A673 (cell line): ENCODE results near the gene TMSB4X. TPM values are rescaled to one million over a fixed set of nuclear protein-coding genes. Genes with fewer than 3 reads are reported as not detected.

ENCODE experiments used
- BruUV-seq: library from RNA; stranded (reverse); fragments of 400-500 nt; replicated peaks from 2 replicates; lab custom pipeline; 2021; lab: Mats Ljungman, UMichigan
- CTCF ChIA-PET: fragments of 300-600 bp; sonication (Branson Sonifier 250); formaldehyde crosslinking; loops from one replicate; lab custom pipeline; 2022; ENCODE audit warnings: antibody characterized with exemption; lab: Charles Lee
- POLR2A ChIA-PET: fragments of 300-600 bp; sonication (Branson Sonifier 250); formaldehyde crosslinking; loops from one replicate; lab custom pipeline; 2022; ENCODE audit warnings: antibody characterized with exemption; ENCODE audit not compliant: low non-redundant PET; lab: Charles Lee
- DNase-seq: peaks from one replicate; pipeline ENCODE4 v3.0.0-alpha.2; 2015; ENCODE audit warnings: low spot score
- H3K27ac ChIP-seq: fragments of 200-600 bp; sonication (generic); 2 replicates; pipeline ENCODE4 v1.5.1; 2016; ENCODE audit warnings: mixed run types, low read depth, mild to moderate bottlenecking, mixed read lengths, antibody characterized with exemption, low read length; ENCODE audit not compliant: poor library complexity, severe bottlenecking
- H3K27me3 ChIP-seq: fragments of 200-600 bp; sonication (generic); replicated peaks from 2 replicates; pipeline ENCODE4 v1.6.1; 2017; ENCODE audit warnings: mixed run types, low read depth, mild to moderate bottlenecking, mixed read lengths, antibody characterized with exemption, low read length; ENCODE audit not compliant: insufficient read depth, poor library complexity
- H3K36me3 ChIP-seq: fragments of 200-600 bp; sonication (generic); 2 replicates; pipeline ENCODE4 v1.6.1; 2016; ENCODE audit warnings: mixed run types, mild to moderate bottlenecking, mixed read lengths, antibody characterized with exemption, low read length; ENCODE audit not compliant: insufficient read depth, poor library complexity, severe bottlenecking
- H3K4me1 ChIP-seq: fragments of 200-600 bp; sonication (generic); 2 replicates; pipeline ENCODE4 v1.6.1; 2017; ENCODE audit warnings: mixed run types, mild to moderate bottlenecking, mixed read lengths, antibody characterized with exemption, low read length; ENCODE audit not compliant: insufficient read depth, poor library complexity, severe bottlenecking
- H3K4me3 ChIP-seq: fragments of 200-600 bp; sonication (generic); 2 replicates; pipeline ENCODE4 v1.5.1; 2016; ENCODE audit warnings: low read depth, mixed run types, mild to moderate bottlenecking, mixed read lengths, low read length; ENCODE audit not compliant: poor library complexity, severe bottlenecking
- H3K9me3 ChIP-seq: fragments of 200-600 bp; sonication (generic); 2 replicates; pipeline ENCODE4 v1.6.1; 2016; ENCODE audit warnings: mixed run types, low read depth, mild to moderate bottlenecking, mixed read lengths, antibody characterized with exemption, low read length; ENCODE audit not compliant: poor library complexity, severe bottlenecking
- EZH2 ChIP-seq: fragments of 200-600 bp; sonication (generic); IDR thresholded peaks from 2 replicates; pipeline ENCODE4 v1.6.1; 2017; ENCODE audit warnings: borderline replicate concordance, low read depth, mild to moderate bottlenecking, mixed read lengths, antibody characterized with exemption, low read length; ENCODE audit not compliant: poor library complexity, severe bottlenecking
- intact Hi-C: fragments of 100-400 bp; cut with micrococcal nuclease; formaldehyde crosslinking; loops from one replicate; pipeline ENCODE4 v1.10.0; 2022; ENCODE audit not compliant: unreplicated experiment
- total RNA-seq: library from RNA; stranded (reverse); gene quantifications from 2 replicates; pipeline ENCODE4 v1.2.3, GENCODE V29; 2021
- TF ChIP-seq, protein P1 (sequence below): fragments of 300-800, 200-600 bp; sonication (generic); conservative IDR thresholded peaks from 2 replicates; pipeline ENCODE4 v1.5.1; 2017; ENCODE audit warnings: low read depth, mild to moderate bottlenecking, antibody characterized with exemption, low read length, moderate library complexity, mixed read lengths

TMSB4X gene
- total RNA-seq, 1 experiment from 2014 or later: 1,093 TPM

DNA sequence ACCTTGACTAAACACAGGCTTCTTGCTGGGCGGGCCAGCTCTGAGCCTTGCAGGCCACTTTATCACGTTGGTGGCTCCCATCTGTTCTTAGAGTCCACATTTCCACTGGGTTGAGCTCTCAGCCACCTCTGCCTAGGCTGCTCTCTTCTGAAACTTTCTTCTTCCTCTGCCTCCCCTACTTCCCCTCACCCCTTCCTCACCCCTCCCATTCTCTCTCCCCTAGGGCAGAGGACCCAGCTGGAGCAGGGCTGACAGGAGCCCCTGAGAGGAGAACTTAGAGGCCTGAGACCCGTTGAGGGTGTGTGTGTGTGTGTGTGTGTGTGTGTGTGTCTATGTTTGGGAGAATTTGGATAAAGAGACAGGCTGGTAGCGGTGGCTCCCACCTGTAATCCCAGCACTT is 19.9 kb upstream of the TMSB4X start:
- Histone ChIP-seq H3K27me3 (no peaks in the 10 kb centered on the region), H3K36me3 (no peaks in the 10 kb centered on the region), H3K4me1 (peaks cover 24% of the 10 kb centered on the region), H3K9me3 (no peaks in the 10 kb centered on the region), H3K27ac (peak overlapping the region; percentile 85), H3K4me3 (no peak overlapping the region)
- POLR2A ChIA-PET: no interaction called here
- CTCF ChIA-PET: interaction anchor here (0.8 kb wide), 1 partner anchor 8 kb away, joined by 3 read pairs; no protein-coding TSS in a partner anchor
- no peak for TF ChIP-seq EZH2
- TF ChIP-seq, protein P1, sequence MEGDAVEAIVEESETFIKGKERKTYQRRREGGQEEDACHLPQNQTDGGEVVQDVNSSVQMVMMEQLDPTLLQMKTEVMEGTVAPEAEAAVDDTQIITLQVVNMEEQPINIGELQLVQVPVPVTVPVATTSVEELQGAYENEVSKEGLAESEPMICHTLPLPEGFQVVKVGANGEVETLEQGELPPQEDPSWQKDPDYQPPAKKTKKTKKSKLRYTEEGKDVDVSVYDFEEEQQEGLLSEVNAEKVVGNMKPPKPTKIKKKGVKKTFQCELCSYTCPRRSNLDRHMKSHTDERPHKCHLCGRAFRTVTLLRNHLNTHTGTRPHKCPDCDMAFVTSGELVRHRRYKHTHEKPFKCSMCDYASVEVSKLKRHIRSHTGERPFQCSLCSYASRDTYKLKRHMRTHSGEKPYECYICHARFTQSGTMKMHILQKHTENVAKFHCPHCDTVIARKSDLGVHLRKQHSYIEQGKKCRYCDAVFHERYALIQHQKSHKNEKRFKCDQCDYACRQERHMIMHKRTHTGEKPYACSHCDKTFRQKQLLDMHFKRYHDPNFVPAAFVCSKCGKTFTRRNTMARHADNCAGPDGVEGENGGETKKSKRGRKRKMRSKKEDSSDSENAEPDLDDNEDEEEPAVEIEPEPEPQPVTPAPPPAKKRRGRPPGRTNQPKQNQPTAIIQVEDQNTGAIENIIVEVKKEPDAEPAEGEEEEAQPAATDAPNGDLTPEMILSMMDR: no peak
- DNase-seq: no peak
- BruUV-seq: no TSS peak
- intact Hi-C loops: no loop called here

DNA sequence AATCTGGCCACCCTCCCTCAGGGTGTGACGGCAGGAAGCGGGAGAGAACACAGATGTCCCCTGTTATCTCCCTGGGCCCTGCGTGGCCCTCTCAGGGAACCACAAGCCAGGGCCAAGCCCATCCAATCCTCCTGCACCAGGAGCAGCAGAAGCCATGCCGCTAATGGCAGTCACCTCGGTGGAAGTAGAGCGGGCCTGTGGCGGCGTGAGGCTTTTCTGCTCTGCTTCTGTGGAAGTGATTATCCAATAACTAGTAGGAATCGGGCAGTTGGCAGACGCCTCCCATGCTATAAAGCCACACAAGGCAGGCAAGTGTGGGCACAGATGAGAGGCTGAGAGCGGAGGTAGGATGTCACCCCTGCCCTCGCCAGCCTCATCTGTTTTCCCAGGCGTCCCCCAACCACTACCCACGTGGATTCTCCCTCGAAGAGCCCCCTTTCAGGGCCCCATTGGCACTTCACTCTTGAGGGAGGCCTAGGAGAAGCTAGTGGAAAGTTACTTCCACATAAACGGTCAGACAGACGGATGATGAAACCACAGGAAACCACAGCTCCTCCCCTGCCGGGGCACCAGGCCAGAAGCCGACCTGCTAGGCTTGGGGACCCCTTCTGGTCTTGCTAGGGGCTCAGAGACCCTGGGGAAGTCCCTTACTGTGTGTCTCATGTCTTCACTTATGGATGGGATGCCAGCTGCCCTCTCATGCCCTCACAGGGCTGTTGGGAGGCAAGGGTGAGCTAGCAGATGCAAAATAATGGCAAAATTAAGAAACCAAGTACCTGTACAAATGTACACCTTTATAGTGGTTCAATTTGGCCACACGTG is 18.8 kb upstream of the TMSB4X start:
- Histone ChIP-seq H3K4me1 (peaks cover 15% of the 10 kb centered on the region), H3K27ac (peak overlapping the region; percentile 85), H3K36me3 (no peaks in the 10 kb centered on the region), H3K9me3 (no peaks in the 10 kb centered on the region), H3K27me3 (no peaks in the 10 kb centered on the region), H3K4me3 (no peak overlapping the region)
- DNase-seq: peak; percentile 71
- intact Hi-C loops: no loop called here
- ChIA-PET POLR2A (no interaction called here), CTCF (no interaction called here)
- BruUV-seq: TSS peak; percentile 89
- TF ChIP-seq, protein P1: no peak
- no peak for TF ChIP-seq EZH2

DNA sequence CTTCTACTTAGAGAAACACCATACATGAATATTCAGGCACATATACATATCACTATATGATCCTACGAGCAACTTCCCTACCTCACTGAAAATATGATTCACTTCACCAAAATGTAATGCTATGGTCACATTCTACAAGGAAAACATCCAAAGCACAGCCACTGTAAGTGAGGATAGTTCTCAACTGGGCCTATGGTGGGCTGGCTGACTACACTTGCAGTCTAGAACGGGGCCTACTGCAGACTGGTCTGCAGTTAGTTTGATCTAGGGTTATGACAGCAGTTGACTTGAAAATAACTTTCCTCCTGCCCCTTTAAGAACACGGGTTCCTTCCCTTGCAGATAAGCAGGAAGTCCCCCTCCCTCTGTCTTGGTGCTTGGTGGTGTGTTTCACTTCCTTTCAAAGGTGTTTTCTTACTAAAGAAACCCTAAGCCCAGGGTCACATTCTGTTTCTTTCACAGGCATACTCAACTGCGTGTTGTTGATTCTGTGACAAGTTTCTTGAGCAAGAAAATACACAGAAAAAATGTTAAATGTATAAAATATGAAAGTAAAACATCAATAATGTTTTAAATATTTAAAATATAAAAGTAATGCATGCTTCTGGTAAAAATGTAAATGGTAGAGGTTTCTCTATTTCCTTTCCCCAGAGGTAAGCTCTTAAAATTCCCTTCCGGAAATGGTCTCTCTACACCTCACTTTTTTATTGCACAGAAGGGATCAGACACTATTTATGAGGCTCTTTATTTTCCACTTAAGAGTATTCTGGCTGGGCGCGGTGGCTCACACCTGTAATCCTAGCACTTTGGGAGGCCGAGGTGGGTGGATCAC is 18.0 kb upstream of the TMSB4X start:
- ChIA-PET POLR2A (no interaction called here), CTCF (no interaction called here)
- BruUV-seq: no TSS peak
- Histone ChIP-seq H3K27ac (peak overlapping the region; percentile 85), H3K27me3 (no peaks in the 10 kb centered on the region), H3K9me3 (no peaks in the 10 kb centered on the region), H3K4me3 (no peak overlapping the region), H3K36me3 (no peaks in the 10 kb centered on the region), H3K4me1 (peaks cover 12% of the 10 kb centered on the region)
- DNase-seq: peak; percentile 70
- intact Hi-C loops: no loop called here
- no peak for TF ChIP-seq EZH2
- TF ChIP-seq, protein P1: no peak
